GM21447 (cell line): ENCODE results near the gene TDRD7.

Source experiments
- ATAC-seq: cut with Tn5 transposase; IDR thresholded peaks from one replicate; pipeline ENCODE4 v1.9.1; 2021; ENCODE audit not compliant: unreplicated experiment

TDRD7 gene

DNA sequence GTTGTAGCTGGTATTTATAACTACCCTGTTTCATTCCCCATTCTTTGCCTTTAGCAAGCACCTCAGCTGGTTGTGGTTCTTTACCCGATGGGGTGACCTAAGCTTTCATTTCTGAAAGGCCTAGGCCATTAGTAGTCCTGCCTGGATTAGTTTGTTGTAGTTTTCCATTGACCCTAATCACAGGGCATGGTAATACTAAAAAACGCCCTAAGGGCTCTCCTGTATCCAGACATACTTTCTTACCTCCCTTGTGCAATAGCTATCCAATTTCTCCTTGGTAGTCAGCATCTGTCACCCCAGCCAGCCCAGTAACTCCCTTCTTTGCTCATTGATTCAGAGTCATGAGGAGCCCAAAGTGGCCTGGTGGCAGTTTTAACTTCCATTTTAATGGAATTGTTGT lies 113.6 kb downstream of the TDRD7 start:
- ATAC-seq = no peak

DNA sequence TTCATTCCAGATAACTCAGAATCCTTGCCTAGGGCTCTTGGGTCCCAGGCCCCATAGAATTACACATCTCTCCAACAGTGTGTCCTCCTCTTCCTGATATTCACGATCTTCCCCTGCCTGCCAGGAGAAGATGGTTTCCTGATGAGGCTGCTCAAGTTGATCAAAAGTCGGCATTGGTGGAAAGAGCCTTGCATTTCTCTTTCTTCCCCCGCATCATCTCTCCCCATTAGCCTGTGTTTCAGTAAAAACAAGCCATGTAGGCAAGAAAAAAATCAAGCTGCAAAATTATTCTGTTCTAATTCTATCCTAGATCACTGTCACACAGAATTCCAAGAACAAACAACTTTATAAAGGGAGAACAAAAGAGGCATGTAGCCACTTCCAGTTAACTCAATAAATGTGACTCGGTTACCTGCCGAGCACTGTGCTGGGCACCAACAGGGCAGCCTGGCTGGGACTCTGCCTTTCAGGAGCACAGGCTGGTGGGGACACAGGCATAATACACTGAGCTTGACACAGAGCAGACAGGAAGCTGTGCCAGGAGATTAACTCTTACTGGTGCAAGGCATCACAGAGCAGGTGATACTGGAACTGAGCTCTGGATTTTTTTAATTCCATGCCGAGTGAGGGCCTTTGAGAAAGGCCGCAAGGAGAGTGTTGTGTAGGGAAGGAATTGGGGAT lies 115.1 kb downstream of the TDRD7 start:
- ATAC-seq = no peak

DNA sequence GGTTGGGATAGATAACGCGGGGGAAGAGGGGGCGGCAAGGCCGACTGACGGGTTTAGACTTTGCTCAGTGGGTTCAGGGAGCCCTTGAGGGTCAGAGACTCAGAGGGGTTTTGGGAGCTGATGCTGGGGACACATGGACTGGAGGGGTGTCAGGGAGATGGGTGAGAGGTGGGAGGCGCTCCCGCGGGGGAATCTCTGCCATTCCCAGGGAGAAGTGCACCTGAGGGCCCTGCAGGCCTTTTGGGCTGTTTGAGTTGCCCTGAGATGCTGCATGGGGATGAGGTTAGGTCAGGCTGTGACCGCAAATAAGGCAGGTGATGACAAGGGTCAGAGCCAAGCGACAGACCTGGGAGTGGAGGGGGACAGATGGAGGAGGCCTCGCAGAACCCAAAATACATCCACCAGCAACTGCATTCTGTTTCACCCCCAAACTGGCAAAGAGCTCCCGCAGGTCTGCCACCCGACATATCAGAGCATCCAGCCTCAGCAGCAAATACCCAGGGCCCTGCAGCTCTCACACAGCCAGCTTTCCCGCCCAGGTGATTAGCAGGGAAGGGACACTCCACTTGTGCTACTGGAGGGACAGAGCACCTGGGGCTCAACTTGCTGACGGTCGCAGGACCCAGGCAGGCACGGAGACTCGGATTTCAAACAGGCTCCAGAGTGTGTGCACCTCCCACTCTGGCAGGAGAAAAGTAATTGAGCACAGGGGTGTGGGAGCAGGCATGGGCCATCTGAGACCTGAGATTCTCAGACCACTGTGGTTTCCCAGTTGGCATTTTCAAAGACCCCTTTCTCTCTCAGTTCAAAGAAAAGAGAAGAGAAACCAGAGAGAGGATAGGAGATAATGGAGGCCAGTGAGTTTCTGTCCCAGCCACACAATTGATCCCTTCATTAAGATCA lies 116.0 kb downstream of the TDRD7 start:
- no peak for ATAC-seq

DNA sequence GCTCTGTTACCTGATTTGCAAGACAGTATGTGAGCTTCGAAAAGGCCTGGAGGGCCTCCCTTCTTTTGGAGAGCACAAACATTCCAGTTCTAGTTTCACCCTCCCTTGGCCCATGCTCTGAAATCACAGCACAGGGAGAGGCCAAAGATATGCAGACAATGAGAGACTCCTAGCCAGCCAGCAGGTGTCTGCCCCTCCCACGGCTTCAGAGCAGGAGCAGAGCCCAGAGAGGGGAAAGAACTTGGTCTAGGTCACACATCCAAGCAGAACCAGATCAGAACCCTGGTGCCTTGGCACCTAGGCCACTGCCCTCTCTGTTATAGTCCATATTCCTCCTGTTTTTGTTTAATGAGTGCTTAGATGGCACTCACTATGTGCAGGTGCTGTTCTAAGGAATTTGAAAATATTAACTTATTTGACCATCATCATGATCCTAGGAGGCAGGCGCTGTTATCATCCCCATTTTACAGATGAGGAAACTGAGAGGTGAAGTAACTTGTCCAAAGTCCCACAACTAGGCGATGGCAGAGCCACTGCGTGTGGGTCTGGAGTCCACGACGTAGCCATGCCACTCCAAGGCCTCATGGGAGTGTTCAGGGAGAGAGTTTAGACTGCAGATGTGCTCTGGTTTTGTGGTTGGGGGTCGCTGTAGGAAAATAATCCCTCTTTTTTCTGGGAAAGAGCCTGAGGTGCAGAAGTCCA lies 116.8 kb downstream of the TDRD7 start:
- no peak for ATAC-seq

DNA sequence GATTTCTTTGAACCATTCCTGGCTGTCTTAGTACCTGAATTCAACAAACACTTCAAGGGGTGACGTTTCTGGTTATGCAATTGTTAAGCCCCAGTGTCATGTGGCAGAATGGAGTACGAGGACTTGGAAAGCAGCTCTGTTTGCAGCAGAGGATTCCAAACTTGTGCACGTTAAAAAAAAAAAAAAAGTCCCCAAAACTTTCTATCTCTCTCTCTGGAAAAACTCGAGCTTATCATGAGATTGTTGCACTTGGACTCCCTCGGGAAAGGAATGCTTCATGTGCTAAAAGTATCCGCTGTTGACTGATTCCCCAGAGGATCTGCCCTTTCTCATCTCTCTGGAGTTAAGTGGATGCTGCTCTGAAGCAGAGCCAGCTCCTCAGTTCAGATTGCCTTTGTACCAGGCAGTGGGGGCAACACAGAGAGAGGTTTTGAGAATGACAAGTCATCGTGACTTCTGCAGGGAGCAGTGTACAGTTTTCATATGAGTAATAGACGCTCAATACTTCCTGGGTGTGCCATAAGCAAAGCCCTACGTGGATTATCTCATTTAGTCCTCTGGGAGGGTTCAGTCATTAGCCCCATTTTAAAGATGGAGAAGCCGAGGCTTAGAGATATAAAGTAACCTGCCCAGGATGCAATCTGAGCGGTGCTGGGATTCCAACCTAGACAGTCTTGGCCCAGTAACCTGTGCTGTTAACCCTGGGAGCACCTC lies 117.6 kb downstream of the TDRD7 start:
- peak; percentile 88 for ATAC-seq

DNA sequence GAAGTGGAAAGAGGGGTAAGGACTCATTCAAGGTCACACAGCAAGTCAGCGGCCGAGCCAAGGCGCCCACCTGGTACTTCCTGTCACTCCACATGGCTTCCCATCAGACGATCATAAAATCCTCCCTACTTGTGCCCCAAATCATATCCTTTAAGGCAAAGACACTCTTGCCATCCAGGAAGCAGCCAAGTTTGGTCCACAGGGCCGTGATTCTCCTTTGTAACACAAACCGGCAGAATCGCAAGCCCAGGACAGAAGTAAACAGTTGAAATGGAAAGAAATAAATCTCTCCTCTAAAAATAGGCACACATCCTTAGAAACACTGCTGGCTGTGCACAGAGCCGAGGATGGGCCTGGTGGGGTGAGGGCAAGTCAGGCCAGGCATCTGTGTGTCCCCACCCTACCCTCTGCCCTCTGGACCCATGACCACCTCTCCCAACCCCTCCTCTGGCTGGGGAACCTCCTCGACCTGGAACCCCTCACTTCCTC lies 120.0 kb downstream of the TDRD7 start:
- ATAC-seq = no peak

DNA sequence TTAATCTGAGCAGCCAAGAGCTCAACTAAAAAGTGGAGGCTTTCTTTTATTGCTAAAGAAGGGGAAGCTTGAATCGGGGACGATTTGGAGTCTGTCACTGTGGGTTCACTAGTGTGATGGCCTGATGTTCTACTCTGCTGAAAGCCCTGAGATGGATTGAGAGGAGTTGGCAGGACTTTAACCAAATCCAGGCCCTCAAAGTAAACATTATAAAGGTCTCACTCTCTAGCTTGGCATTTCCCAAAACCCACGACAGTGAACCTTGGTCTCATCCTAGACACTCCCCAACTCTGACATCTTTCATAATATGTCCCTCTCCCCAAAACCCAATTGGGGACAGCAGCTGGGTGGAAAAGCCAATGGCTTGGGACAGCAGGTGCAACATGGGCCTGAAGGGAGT lies 122.3 kb downstream of the TDRD7 start:
- ATAC-seq = no peak

DNA sequence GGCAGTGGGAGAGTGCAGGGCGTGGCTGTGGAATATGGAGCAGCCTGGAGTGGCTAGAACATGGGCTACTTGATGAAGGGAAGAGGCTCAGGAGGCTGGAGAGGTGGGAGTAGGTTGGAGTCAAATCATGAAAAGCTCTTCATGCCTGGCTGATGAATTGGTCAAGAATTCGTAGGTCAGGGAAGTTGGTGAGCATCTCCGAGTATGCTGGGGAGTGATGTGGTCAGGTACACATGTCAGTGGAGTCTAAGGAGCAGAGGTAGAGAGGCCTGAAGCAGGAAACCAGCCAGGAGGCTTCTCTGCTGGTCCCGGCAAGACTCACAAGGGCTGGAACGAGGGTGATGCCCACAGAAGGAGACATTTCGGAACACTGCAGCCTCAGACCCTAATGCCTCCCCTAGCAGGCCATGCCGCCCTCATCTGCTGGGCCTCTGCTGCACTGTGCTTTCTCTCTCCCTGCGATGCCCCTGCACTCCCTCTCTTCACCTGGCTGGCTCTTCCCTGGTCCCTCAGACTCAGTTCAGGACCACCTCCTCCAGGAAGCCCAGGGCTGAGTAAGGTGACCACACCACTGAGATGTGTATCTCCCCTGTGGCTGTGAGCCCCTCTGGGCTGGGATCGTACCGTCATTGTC lies 123.2 kb downstream of the TDRD7 start:
- ATAC-seq = no peak

DNA sequence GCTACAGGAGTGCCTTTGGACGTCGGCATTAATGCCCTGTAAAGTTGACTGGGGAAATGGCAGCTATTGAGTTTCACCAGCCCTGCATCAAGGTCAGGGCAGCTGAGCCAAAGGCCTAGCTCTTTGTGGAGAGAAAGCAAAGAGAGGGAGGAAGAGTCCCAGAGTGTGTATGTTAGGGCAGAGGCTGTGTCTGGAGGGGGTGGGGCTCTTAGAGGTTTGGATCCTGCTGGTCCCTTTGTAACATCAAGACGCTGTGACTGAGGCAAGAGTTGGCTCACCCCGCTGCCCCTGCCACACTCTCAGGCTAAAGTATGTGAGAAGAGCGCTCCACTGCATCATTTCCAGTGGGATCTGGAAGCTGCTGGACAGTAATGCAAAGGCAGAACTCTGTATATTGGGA lies 123.9 kb downstream of the TDRD7 start:
- no peak for ATAC-seq

DNA sequence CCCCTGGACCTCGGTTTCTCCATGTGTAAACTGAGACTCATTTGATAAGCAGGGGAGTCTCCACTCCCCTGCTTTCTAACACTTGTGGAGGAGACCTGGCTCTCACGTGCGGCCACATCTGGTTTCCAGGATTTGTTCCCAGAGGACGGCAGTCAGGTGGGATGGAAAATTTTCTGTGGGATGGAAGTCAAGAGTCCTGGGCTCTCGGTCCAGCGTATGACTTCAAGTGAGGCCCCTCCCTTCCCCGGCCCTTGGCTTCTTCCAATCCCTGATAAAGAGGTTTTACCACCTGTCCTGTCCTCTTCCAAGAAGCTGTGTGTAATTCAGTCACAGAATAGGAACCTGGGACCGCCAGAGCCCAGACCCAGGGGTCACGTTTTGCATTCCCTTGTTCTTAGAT lies 124.6 kb downstream of the TDRD7 start:
- ATAC-seq = no peak

DNA sequence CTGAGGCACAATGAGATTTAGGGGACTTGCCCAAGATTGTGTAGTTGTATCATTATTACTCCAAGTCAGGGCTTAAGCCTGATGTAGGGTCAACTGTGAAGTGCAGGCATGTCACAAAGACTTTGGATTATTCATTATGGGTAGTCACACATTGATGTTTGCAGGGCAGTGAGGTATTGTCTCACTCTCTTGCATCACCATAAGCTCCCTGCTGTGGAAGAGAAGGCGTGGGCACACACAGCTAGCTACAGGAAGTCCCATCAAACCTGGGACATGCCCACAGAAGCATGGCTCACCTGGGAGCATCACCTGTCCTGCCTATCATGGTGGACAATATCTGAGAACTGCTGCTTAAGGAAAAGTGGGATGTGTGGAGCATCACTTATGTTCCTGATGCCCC lies 131.7 kb downstream of the TDRD7 start:
- no peak for ATAC-seq

DNA sequence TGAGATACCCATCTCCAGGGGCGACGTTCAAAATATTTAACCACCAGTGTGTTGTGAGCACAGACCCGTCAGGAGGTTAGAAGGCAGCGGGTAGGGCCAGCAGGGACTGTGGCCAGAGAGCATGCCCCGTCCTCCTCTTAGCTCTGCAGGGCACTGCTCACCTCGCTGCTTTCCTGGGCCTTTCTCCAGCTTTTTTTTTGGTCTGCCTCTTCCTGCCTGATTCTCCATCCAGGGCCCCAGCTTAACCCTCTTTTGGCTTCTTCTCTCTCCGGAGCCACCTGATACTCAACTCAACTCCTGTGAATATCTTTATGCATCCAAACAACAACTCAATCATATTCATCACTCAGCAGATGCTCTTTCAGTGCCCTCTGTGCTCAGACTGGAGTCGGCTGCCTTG lies 133.6 kb downstream of the TDRD7 start:
- no peak for ATAC-seq
